GM21528 (cell line): ENCODE data around the gene OR2J3.
"Not testable (repeated sequence)": the region's sequence is repeated elsewhere in the genome, so short reads cannot be mapped to it uniquely, and the experiment has no call there.

ENCODE experiments used
- ATAC-seq: cut with Tn5 transposase; IDR thresholded peaks from one replicate; pipeline ENCODE4 v1.9.1; 2021; ENCODE audit warnings: mild to moderate bottlenecking, moderate library complexity; ENCODE audit not compliant: unreplicated experiment, low FRiP score

OR2J3 gene

DNA sequence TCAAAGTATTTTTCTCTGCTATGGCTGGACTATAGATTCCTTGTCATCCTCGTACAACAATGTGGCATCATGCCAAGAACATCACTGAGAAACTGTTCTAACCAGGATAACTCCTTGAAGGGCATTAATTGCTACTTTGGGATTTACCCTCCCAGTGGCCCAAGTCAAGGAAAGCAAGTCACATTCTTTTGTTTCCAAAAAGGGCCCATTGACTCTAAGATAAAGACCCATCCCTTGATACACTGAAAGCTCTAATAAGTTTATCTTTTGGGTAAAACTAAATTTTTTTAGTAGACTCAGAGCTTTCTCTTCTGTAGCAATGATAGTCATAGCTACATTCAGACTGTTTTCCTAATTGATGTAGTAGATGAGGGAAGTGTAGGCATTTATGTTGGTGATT, at the start of gene OR2J3:
Gene OR2J3 (plus strand): TSS at position 301 of the 400 bp plus-strand sequence. CDS start 3,833 bp downstream, outside the sequence.
- ATAC-seq: no peak

DNA sequence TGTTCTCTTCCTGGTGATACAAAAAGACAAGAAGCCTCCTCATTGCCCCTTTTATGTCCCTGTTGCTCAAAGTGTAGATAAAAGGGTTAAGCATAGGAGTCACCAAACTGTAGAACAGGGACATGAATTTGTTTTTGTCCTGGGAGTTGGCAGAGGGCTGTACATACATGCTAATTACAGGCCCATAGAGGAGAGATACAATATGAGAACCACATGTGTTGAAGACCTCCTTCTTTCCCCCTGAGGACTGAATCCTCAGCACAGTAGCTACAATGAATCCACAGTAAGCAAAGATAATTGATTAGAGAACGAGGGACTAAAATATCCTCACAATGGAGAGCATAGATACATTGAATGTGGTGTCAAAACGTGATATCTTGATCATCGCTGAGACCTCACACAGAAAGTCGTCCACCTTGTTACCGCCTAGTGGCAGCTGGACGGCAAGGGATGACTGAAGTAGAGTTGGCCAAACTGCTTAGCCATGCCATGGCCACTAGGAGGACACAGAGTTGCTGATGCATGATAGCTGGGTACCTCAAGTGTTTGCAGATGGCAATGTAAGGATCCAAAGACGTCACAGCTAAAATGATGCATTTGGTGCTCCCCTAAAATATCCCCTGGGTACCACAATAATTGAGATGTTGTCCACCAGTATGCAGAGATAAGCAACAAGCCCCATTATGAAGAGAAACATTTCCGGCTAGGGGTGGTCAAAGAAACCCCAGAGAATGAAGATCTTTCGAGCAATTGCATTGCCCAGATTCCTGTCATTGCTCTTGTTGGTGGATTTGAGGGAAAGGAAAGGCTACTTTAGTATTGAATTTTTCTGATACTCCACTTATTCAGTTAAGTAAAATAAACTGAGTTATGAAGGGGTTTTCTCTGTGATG, 35.8 kb upstream of the OR2J3 start:
- no peak for ATAC-seq

DNA sequence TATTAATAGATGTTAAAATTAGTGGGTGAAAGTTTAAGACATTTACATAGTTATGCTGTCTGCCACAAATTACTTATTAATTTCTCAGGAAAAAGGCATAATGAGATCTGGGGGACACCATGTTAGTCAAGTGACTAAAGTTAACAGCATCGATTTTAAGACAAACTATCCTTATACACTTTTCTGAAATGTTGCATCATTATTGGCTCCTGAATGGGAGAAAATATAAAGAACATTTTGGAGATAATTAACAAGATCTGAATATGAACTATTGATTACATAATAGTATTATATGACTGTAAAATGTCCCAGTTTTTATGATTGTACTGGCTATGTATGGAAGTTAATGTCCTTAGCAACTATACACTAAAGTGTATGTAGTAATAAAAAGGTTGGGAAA, 28.7 kb upstream of the OR2J3 start:
- ATAC-seq: no peak

DNA sequence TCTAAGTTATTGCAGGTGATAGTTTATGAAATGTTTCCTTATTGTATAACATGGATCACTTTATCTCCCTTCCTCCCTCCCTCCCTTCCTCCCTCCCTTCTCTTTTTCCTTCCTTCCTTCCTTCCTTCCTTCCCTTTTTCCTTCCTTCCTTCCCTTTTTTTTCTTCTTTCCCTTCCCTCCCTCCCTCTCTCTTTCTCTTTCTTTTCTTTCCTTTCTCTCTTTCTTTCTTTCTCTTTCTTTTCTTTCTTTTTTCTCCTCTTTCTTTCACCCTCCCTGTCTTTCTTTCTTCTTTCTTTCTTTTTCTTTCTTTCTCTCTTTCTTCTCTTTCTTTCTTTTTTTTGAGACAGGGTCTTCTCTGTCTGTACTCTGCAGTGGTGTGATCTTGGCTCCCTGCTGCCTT, 26.5 kb upstream of the OR2J3 start:
- ATAC-seq: no peak

DNA sequence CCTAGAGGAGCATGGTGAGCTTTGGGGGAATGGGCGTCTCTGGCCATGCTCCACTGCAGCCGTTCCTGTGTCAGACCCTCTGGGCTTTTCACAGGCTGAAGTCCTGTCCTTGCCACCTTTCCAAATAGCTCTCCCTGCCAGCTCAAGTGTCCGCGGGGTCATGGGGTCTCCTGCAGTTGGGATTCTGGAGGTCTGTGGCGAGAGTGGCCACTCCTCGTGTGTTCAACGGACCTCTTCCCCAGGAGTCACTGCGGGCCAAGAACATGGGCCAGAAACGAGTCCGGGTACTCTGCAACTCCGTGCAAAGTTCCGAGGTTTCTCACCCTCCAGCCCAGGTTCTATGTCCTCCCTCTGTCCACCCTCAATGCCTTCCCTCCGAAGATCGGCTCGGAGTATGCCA, 25.4 kb upstream of the OR2J3 start:
- ATAC-seq: no peak

DNA sequence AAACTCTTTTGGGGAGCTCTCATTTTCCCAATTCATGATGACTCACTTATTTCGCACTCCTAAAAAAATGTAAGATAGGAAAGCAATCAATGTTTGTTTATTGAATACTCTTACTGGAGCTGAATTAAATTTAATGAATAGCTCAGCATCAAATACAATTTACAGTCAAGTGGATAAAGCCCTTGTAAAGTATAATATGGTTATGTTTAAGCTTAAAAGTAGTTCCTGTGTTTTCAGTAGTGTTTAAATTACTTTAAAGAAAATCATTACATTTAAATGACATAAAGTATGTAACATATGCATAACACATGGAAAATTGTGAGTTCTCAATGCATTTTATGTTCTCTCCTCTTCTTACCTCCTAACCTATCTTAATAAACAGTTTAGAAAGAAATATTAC, 20.6 kb upstream of the OR2J3 start, which contains the start of gene OR2B3:
Gene OR2B3 (minus strand): TSS at position 101 of the 400 bp plus-strand sequence. CDS start 65 bp downstream, at position 36.
- ATAC-seq: no peak

DNA sequence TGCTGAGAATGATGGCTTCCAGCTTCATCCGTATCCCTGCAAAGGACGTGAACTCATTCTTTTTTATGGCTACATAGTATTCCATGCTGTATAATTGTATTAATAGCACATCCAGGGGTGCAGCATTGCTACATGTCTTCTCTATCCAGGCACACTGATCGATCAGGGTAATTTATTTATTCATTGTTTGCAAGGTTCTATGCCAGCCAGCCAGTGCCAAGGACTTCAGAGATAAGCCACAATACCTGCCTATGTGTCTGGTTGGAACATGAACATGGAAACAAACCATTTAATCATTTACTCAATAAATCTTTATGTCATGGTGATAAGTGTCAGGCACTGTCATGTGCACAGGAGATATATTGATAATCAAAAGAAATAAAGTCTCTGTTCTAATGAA, 14.9 kb upstream of the OR2J3 start:
- no peak for ATAC-seq

DNA sequence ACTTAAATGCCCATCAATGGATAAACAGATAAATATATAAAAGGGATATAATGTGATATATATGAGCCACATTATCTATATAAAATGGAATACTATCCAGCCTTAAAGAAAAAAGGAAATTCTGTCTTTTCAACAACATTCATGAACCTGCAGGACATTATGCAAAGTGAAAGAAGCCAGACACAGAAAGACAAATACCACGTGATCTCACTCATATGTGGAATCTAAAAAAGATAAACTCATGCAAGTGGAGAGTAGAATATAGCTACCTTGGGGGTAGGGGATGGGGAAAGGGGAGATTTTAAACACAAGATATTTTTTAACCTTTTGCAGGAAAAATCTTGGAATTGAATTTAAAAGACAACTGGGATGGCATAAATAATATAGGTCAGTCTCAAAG, 10.1 kb upstream of the OR2J3 start:
- no peak for ATAC-seq

DNA sequence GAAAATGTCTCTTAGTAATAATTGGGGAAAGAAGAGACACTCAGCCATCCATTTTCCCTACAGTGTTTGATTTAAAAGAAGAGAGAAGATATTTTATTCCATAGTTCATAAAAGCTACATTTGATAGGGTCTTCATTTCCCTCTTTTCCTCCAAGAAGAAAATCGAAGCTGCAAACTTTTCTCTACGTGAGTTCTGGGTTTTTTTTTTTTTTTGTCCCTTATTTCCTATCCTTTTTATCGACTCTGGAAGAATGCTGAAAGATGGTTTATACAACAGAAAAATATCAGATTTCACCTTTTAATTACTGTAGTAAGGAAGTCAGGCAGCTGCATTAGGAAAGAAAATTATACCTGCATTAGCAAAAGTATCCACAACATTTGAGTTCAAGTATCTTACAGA, 8.7 kb upstream of the OR2J3 start, which contains the start of gene OR2J1:
Gene OR2J1 (plus strand): TSS at position 301 of the 400 bp plus-strand sequence. CDS start 1,453 bp downstream, outside the sequence.
- ATAC-seq: no peak

DNA sequence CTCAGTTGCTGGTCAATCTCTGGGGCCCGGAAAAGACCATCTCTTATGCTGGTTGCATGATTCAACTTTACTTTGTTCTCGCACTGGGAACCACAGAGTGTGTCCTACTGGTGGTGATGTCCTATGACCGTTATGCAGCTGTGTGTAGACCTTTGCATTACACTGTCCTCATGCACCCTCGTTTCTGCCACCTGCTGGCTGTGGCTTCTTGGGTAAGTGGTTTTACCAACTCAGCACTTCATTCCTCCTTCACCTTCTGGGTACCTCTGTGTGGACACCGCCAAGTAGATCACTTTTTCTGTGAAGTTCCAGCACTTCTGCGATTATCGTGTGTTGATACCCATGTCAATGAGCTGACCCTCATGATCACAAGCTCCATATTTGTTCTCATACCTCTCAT, 4.3 kb downstream of the OR2J3 start:
- ATAC-seq: no peak

DNA sequence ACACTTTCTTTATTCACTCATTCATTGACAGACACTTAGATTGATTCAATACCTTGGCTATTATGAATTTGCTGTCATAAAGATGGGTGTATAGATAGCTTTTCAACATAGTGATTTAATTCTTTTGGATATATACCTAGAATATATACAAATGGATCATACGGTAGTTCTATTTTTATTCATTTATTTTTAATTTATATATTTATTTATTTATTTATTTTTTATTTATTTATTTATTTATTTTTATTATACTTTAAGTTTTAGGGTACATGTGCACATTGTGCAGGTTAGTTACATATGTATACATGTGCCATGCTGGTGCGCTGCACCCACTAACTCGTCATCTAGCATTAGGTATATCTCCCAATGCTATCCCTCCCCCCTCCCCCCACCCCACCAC, 7.1 kb downstream of the OR2J3 start:
- not testable (repeated sequence) for ATAC-seq

DNA sequence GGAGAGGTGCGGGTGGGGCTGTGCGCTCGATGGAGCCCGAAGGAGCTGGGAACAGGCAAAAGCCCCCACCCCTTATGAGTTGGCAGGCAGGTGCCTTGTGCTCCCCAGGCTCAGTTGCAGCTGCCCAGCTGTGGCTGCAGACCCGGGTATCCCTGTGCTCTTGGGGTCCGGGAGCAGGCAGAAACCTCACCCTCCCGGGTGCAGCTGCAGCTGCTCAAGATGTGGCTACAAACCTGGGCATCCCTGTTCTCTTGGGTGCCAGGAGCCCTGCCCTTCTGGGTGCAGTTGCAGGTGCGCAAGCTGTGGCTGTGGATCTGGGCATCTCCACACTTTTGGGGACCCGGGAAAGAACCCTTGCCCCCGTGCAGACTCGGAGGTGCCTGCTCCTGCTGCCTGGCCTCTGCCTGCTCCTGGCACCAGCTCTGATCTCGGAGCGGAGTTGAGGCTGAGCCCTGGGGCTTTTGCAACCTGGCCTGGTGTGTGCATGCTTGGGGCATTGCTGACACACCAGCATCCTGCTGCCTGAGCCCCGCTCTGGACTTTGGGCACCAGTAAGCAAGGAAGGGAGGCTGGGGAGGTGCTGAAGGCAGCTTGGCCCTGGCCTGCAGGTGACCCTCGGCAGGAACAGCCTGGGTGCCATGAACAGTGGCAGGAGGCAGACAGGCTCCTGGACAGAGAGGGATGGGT, 21.6 kb downstream of the OR2J3 start:
- no peak for ATAC-seq

DNA sequence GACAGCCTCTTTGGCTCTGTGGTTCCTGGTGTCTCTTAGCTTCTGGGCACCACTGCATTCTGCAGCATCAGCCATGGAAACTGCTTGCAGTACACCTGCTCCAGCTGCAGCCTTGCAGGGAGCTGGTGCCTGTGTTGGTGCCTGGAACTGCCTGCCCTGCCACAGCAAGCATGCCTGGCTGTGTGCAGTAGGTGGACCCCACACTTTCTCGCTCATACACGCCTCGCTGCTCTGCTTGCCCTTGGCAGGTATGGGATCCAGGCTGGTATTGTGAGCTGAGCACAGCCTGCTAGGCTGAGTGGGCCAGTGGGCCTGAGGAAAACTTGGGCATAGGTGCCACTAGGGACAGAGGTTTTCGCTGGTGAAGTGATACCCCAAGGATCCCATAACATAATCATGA, 22.8 kb downstream of the OR2J3 start:
- no peak for ATAC-seq

DNA sequence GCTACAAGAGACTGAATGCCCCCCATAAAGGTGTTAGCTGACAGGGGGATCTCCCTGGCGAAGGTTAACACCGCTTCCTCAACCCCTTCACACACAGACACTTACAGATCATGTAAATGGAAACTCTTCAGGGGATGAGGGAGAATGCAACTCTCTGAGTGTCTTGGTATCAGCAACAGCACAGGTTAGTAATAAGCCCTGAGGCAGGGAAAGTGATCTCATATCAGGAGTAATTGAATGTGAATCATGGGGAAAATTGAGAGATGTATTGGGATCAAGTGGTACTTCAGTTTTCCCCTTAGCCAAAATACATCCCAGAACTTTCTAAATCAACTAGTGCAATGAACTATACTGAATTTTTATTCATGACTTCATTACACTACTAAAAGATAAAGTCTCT, 23.8 kb downstream of the OR2J3 start:
- ATAC-seq: no peak

DNA sequence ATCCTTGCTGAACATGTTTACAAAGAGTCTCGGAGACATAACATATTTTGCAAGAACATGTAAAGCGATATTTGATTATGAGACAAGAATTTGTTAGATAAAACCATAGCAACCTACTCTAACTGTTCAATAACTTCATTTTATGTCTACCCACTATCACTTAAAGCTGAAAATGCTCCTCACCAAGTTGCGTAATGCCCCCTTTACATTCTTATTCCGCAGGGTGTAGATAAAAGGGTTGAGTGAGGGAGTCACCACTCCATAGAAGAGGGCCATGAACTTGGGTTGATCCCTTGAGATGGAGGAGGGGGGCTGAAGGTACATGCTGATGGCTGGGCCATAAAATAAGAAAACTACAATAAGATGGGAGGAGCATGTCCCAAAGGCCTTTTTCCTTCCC, 29.9 kb downstream of the OR2J3 start:
- ATAC-seq: no peak

DNA sequence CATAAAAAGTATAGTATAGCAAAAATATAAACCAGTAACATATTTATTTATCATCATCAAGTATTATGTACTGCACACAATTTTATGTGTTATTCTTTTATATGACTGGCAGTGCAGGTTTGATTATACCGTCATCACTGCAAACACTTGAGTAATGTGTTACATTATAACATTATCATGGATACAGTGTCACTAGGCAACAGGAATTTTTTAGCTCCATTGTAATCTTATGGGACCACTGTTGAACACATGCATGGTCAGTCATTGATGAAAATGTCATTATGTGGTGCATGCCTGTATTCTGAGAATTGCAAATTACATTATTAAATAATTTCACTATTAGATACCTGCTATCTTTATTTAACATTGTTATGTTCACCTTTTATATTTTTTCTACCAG, 33.7 kb downstream of the OR2J3 start:
- no peak for ATAC-seq

DNA sequence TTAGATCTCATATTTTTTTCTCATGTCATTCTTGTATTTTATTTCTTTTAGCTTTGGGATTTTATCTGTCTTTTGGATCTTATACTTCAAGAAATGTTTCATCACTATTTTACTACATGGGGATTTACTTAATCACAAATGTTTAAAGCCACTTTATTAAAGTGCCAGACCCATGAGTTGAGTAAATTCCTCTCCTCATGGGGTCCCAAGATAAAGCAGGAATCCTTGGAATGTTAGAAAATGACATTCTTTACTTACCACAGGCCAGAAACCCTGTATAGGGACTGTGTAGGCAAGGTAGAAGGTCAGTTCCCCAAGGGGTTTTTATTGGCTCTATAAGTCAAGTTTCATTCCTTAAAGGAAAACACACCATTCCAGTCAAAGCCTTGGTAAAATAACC, 34.5 kb downstream of the OR2J3 start:
- no peak for ATAC-seq

DNA sequence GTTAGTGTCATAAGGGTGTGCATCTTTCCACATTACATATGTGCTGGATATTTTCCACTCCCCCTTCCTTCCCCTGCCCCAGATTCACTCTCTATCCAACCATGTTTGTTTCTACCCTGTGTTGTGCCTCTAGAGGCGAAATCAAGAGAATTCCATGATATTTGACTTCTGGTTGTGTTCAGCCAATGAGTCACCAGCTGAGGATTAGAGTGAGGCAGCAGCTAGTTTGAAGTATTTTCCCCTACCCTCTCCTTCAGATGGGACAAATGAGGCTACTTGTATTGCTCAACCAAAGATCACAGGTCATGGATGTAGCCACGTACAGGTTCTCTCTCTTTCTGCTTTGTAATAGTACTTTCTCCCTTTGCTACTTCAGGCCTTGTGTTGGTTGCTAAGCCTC, 38.3 kb downstream of the OR2J3 start:
- no peak for ATAC-seq

DNA sequence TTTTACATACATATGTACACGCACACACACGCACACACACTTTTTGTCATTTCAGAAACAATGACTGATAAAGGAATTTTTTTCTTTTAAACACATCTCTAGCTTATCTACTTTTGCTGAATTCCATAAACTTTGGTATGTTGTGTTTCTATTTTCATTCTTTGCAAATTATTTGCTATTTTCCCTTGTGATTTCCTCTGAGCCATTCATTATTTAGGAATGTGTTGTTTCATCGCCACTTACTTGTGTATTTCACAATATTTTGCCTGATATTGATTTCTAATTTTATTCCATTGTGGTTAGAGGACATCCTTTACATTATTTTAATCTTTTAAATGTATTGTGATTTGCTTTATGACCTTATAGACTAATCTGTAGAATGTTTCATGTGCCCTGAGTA, 39.2 kb downstream of the OR2J3 start:
- ATAC-seq: no peak

DNA sequence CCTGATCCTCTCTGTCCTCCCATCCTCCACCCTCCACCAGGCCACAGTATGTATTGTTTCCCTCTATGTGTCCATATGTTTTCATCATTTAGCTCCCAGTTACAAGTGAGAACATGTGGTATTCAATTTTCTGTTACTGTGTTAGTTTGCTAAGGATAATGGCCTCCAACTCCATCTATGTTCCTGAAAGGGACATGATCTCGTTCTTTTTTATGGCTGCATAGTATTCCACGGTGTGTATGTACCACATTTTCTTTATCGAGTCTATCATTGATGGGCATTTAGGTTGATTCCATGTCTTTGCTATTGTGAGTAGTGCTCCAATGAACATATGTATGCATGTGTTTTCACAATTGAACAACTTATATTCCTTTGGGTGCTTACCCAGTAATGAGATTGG, 41.6 kb downstream of the OR2J3 start:
- not testable (repeated sequence) for ATAC-seq

DNA sequence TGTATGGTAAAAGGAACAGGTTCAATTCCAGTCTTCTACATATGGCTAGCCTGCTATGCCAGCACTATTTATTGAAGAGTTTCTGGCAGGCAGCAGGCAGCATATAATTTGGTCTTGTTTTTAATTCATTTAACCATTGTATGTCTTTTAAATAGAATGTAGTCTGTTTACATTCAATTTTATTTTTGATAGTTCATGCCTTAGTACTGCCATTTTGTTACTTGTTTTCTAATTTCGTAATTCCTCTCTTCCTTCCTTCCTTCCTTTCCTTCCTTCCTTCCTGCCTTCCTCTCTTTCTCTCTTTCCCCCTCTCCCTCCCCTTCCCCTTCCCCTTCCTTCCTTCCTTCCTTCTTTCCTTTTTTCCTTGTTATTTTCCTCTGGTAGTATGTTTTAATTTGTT, 45.2 kb downstream of the OR2J3 start:
- ATAC-seq: no peak

DNA sequence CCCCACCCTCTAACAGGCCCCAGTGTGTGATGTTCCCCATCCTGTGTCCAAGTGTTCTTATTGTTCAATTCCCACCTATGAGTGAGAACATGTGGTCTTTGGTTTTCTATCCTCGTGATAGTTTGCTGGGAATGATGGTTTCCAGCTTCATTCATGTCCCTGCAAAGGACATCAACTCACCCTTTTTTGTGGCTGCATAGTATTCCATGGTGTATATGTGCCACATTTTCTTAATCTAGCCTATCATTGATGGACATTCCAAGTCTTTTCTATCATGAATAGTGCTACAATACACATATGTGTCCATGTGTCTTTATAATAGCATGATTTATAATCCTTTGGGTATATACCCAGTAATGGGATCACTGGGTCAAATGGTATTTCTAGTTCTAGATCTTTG, 47.3 kb downstream of the OR2J3 start:
- not testable (repeated sequence) for ATAC-seq
